Heart left ventricle (tissue), 13 donors: ENCODE measurements around the gene SND1.

ENCODE experiments used
- POLR2A ChIP-seq, 2 donors: fragments of 450-650 bp; IDR thresholded peaks; one replicate each; pipeline ENCODE4 v1.6.1; 2017; ENCODE audit warnings: antibody characterized with exemption in 2 of 2, mild to moderate bottlenecking in 2 of 2, moderate library complexity in 2 of 2
- TF ChIP-seq, protein P1 (sequence below), 12 donors: fragments of 200-600 bp; sonication (generic) in 4 of 12; IDR thresholded peaks; one replicate each; pipeline versions ENCODE4 v1.5.0 to v1.8.0; 2018 to 2022; ENCODE audit warnings: antibody characterized with exemption in 12 of 12, mild to moderate bottlenecking in 5 of 12
- donor health status: ischemic (EF 13 %, LVEDD 7.1; RV severe dilation, severe dysfunction).
- donor health status: DM: no; HTN: yes; CAD: no.
- donor health status: DM: no; HTN: no; CAD: no.
- donor health status: ischemic (EF 25% LVEDD 6.9; RV normal size, moderate dysfunction).
- donor health status: ischemic (EF 25% LVEDD 5.7; RV mildly dilated, moderate dysfunction).
- donor health status: ischemic (EF 35%, LVEDD 5.7; RV mildly dilated, moderate dysfunction).
- donor health status: nonischemic (EF 11% LVEDD 7.7; RV severe dilation, severe dysfunction).
- donor health status: DM: yes; HTN: yes; CAD: no.
- donor health status: PGD.
- donor health status: ischemic (EF 29% LVEDD 5.4; RV normal size, mild dysfunction).
- donor health status: nonischemic (EF 23%, LVEDD 6.1; RV moderate dilation, normal function).

DNA sequence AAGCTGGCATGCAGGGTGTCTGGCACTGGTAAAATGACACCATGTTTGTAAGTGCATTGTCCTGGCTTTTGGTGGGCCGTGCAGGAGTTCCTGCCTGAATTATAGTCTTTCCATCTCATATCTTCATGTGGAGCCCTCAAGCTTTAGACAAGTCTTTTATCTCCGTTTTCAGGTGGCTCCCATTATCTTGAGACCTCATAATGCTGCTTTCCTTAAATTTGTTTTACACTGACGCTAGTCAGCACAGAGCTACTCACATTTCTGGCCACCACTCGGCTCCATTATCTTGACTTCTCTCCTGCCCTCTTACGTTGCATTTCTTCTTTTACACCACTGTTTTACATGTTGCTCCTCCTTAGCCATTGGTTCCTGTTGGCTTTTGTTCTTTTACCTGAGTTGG is 342.0 kb downstream of the SND1 start:
- no peak for TF ChIP-seq POLR2A (IDR thresholded peaks at IDR 0.05)
- TF ChIP-seq, protein P1, sequence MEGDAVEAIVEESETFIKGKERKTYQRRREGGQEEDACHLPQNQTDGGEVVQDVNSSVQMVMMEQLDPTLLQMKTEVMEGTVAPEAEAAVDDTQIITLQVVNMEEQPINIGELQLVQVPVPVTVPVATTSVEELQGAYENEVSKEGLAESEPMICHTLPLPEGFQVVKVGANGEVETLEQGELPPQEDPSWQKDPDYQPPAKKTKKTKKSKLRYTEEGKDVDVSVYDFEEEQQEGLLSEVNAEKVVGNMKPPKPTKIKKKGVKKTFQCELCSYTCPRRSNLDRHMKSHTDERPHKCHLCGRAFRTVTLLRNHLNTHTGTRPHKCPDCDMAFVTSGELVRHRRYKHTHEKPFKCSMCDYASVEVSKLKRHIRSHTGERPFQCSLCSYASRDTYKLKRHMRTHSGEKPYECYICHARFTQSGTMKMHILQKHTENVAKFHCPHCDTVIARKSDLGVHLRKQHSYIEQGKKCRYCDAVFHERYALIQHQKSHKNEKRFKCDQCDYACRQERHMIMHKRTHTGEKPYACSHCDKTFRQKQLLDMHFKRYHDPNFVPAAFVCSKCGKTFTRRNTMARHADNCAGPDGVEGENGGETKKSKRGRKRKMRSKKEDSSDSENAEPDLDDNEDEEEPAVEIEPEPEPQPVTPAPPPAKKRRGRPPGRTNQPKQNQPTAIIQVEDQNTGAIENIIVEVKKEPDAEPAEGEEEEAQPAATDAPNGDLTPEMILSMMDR (IDR thresholded peaks at IDR 0.05) = no peak
